ENCODE measurements around the gene DECR2.

Gene DECR2

DNA sequence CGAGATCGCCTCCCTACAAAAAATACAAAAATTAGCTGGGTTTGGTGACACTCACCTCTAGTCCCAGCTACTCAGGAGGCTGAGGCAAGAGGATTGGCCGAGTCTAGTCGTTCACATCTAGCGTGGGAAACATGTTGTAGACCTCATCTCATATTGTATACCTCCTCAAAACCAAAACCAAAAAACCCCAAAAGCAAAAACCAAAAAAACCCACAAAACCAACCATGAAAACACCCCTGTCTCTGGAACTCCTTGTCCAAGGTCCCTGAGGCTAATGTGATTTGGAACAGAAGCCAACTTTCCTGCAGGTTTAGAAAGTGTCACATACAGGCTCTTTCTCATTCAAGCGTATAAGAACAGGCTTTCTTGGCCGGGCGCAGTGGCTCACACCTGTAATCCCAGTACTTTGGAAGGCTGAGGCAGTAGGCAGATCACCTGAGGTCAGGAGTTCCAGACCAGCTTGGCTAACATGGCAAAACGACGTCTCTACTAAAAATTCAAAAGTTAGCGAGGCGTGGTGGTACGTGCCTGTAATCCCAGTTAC, 52.8 kb downstream of the DECR2 start:
- Histone ChIP-seq H3K79me2 (ENCODE audit: insufficient read depth, low read length) (peaks cover 66% of the 10 kb centered on the region), H3K9ac (ENCODE audit: low read depth, low read length) (no peak overlapping the region), H3K4me3 (ENCODE audit: low read depth in 1 of 2, low read length in 2 of 2) (no peak overlapping the region), H3K9me3 (ENCODE audit: insufficient read depth, low read length, severe bottlenecking) (no peaks in the 10 kb centered on the region), H4K20me1 (ENCODE audit: insufficient read depth, low read length) (peaks cover 42% of the 10 kb centered on the region), H3K27ac (ENCODE audit: low read length) (no peak overlapping the region), H3K4me2 (ENCODE audit: insufficient read depth, low read length) (no peak overlapping the region), H3K4me1 (ENCODE audit: insufficient read depth, low read length) (no peaks in the 10 kb centered on the region), H3K27me3 (ENCODE audit: insufficient read depth, low read length, poor library complexity) (no peaks in the 10 kb centered on the region), H2AFZ (ENCODE audit: low read depth, low read length) (no peak overlapping the region), H3K36me3 (ENCODE audit: insufficient read depth, low read length) (peaks cover 4% of the 10 kb centered on the region; the same call in 1 of the 2 replicates)
- no peak for TF ChIP-seq EZH2 (IDR thresholded peaks at IDR 0.05; ENCODE audit: borderline replicate concordance, low read depth, low read length, severe bottlenecking)
- TF ChIP-seq, protein P1, sequence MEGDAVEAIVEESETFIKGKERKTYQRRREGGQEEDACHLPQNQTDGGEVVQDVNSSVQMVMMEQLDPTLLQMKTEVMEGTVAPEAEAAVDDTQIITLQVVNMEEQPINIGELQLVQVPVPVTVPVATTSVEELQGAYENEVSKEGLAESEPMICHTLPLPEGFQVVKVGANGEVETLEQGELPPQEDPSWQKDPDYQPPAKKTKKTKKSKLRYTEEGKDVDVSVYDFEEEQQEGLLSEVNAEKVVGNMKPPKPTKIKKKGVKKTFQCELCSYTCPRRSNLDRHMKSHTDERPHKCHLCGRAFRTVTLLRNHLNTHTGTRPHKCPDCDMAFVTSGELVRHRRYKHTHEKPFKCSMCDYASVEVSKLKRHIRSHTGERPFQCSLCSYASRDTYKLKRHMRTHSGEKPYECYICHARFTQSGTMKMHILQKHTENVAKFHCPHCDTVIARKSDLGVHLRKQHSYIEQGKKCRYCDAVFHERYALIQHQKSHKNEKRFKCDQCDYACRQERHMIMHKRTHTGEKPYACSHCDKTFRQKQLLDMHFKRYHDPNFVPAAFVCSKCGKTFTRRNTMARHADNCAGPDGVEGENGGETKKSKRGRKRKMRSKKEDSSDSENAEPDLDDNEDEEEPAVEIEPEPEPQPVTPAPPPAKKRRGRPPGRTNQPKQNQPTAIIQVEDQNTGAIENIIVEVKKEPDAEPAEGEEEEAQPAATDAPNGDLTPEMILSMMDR (IDR thresholded peaks at IDR 0.05; ENCODE audit: borderline replicate concordance, extremely low read depth, low read length, poor library complexity, severe bottlenecking), result no peak
- DNase-seq (no peak), ATAC-seq (ENCODE audit: insufficient read depth, low read depth) (no peak)

DNA sequence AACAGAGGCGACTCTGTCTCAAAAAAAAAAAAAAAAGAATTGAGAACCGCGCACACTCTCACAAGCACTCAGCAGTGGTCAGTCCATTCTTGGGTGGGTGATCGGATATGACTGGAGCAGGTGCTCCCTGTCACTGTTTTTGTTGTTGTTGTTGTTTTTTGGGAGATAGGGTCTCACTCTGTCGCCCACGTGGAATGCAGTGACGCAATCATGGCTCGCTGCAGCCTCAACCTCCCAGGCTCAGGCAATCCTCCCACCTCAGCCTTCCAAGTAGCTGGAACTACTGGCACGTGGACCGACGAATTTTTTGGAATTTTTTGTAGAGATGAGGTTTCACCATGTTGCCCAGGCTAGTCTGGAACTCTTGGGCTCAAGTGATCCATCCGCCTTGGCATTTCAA, 53.8 kb downstream of the DECR2 start:
- H3K36me3 ChIP-seq (ENCODE audit: insufficient read depth, low read length), result peaks cover 5% of the 10 kb centered on the region
- no peak for DNase-seq
- H3K4me3 ChIP-seq (ENCODE audit: low read depth in 1 of 2, low read length in 2 of 2), result no peak overlapping the region
- H2AFZ ChIP-seq (ENCODE audit: low read depth, low read length), result no peak overlapping the region
- H3K27me3 ChIP-seq (ENCODE audit: insufficient read depth, low read length, poor library complexity), result no peaks in the 10 kb centered on the region
- no peak overlapping the region for H3K27ac ChIP-seq (ENCODE audit: low read length)
- no peaks in the 10 kb centered on the region for H3K4me1 ChIP-seq (ENCODE audit: insufficient read depth, low read length)
- no peaks in the 10 kb centered on the region for H3K9me3 ChIP-seq (ENCODE audit: insufficient read depth, low read length, severe bottlenecking)
- TF ChIP-seq, protein P1 (IDR thresholded peaks at IDR 0.05; ENCODE audit: borderline replicate concordance, extremely low read depth, low read length, poor library complexity, severe bottlenecking), result no peak
- no peak for TF ChIP-seq EZH2 (IDR thresholded peaks at IDR 0.05; ENCODE audit: borderline replicate concordance, low read depth, low read length, severe bottlenecking)
- no peak for ATAC-seq (ENCODE audit: insufficient read depth, low read depth)
- H4K20me1 ChIP-seq (ENCODE audit: insufficient read depth, low read length), result peaks cover 40% of the 10 kb centered on the region
- no peak overlapping the region for H3K9ac ChIP-seq (ENCODE audit: low read depth, low read length)
- H3K4me2 ChIP-seq (ENCODE audit: insufficient read depth, low read length), result no peak overlapping the region
- peaks cover 67% of the 10 kb centered on the region for H3K79me2 ChIP-seq (ENCODE audit: insufficient read depth, low read length)

DNA sequence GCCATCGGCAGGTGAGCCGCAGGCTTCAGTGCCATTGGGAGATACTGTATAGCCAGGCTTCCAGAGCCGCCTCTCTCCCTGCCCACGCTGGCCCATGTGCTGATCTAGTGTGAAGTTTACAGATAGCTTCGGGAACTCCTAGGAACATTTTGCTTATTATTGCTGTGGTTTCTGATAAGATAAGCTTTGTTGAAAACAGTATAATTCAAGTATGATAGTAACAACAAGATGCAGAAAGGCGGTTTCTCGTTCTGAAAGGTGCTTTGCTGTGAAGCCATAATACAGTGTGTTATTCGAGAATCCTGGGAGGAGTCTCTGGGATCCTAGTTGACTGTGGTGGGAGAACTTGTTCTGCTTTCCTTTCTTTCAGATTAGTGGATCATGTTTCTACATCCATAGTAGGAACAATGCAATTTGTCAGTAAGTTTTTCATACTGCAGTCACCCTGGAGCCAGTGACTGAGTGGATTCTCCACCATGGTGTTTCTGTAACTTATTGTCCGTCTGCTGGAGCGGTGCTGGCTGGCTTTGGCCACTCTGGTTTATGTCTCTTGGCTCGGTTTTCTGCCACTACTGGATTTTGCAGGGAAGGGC, 55.3 kb downstream of the DECR2 start:
- no peak for ATAC-seq (ENCODE audit: insufficient read depth, low read depth)
- H3K4me2 ChIP-seq (ENCODE audit: insufficient read depth, low read length), result no peak overlapping the region

More for the DNA sequence above, 55.3 kb downstream of the DECR2 start:
- Histone ChIP-seq H3K9me3 (ENCODE audit: insufficient read depth, low read length, severe bottlenecking) (no peaks in the 10 kb centered on the region), H3K9ac (ENCODE audit: low read depth, low read length) (no peak overlapping the region), H3K36me3 (ENCODE audit: insufficient read depth, low read length) (peaks cover 20% of the 10 kb centered on the region), H4K20me1 (ENCODE audit: insufficient read depth, low read length) (peaks cover 47% of the 10 kb centered on the region), H3K4me1 (ENCODE audit: insufficient read depth, low read length) (no peaks in the 10 kb centered on the region), H3K27ac (ENCODE audit: low read length) (no peak overlapping the region), H3K79me2 (ENCODE audit: insufficient read depth, low read length) (peaks cover 72% of the 10 kb centered on the region), H2AFZ (ENCODE audit: low read depth, low read length) (no peak overlapping the region), H3K27me3 (ENCODE audit: insufficient read depth, low read length, poor library complexity) (no peaks in the 10 kb centered on the region), H3K4me3 (ENCODE audit: low read depth in 1 of 2, low read length in 2 of 2) (no peak overlapping the region)
- DNase-seq, result no peak
- TF ChIP-seq, protein P1 (IDR thresholded peaks at IDR 0.05; ENCODE audit: borderline replicate concordance, extremely low read depth, low read length, poor library complexity, severe bottlenecking), result no peak
- TF ChIP-seq EZH2 (IDR thresholded peaks at IDR 0.05; ENCODE audit: borderline replicate concordance, low read depth, low read length, severe bottlenecking), result no peak
